Adipose tissue (tissue), 3 donors: ENCODE measurements around the gene HIP1R. TPM values are rescaled to one million over a fixed set of nuclear protein-coding genes. Genes with fewer than 3 reads are reported as not detected.
"Not testable (repeated sequence)": the region's sequence is repeated elsewhere in the genome, so short reads cannot be mapped to it uniquely, and the experiment has no call there.

Experiments used
- H3K27ac ChIP-seq: one replicate; pipeline ENCODE4 v1.5.1; 2013; ENCODE audit warnings: low read depth, low read length
- WGBS, 3 donors: extraction: QIAGEN DNeasy Blood & Tissue Kit; methylation state at CpG; one replicate each; pipeline ENCODE4 v1.1.7; 2013; 5-methylcytosine and 5-hydroxymethylcytosine counted together
- polyA plus RNA-seq, 3 donors: library from polyadenylated mRNA; stranded (reverse); fragments of 200-250 nt; gene quantifications; one replicate each; pipeline ENCODE4 v1.2.3, GENCODE V29; 2013
- donor health status: healthy with polysubstance abuse.
- donor health status: Bipolar disorder and iron deficiency.
- donor health status: healthy.

Gene HIP1R
- polyA plus RNA-seq, 3 donors = 27.0 to 62.4 (median 42.4) TPM

DNA sequence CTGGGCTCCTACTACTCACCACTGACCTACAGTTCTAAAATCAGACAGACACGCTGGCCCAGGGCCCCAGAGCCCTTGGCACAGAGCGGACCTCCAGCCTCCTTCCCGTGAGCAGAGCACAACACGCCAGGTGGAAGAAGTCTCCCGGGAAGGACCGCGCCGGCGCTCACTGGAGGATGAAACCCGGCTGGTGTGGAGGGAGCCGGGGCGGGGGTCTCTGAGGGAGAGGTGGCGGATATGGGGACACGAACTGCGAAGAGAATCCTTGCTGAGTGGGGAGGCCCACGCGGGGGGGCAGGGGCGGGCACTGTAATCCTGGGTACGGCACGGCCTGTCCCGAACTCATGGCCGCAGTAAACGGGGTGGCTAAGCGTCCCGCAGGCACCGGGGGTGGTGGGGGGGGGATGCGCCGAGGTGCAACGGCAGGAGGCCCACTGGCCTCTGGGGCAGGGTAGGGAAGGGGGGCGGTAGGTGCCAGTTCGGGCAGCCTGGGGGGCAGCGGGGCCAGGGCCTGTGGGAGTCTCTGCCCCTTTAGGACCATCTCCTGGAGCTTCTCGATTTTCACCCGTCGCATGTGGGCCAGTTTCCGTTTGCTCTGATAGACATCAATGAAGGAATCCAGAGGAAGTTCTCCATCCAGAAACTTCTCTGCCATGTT lies 31.8 kb downstream of the HIP1R start:
- WGBS, 3 donors = 77 to 90% (median 85%) methylated on average over 31 to 36 of the region's 36 CpGs
- H3K27ac ChIP-seq = no peak overlapping the region

- no peak overlapping the region for H3K27ac ChIP-seq
- 26 to 78% (median 64%) methylated on average over 33 of the region's 33 CpGs for WGBS, 3 donors
These were observed 32.6 kb downstream of the HIP1R start for GRCh38 chr12:122867691-122868461.

GRCh38 chr12:122868471-122869177 lies 33.4 kb downstream of the HIP1R start:
- 87 to 91% (median 91%) methylated on average over 13 of the region's 13 CpGs for WGBS, 3 donors
- no peak overlapping the region for H3K27ac ChIP-seq

GRCh38 chr12:122869207-122869973 lies 34.1 kb downstream of the HIP1R start:
- H3K27ac ChIP-seq = no peak overlapping the region
- WGBS, 3 donors = 96 to 97% (median 96%) methylated on average over 8 of the region's 8 CpGs

- 84 to 92% (median 87%) methylated on average over 11 of the region's 11 CpGs for WGBS, 3 donors
- no peak overlapping the region for H3K27ac ChIP-seq
These were observed 35.0 kb downstream of the HIP1R start for GRCh38 chr12:122870163-122870842.

DNA sequence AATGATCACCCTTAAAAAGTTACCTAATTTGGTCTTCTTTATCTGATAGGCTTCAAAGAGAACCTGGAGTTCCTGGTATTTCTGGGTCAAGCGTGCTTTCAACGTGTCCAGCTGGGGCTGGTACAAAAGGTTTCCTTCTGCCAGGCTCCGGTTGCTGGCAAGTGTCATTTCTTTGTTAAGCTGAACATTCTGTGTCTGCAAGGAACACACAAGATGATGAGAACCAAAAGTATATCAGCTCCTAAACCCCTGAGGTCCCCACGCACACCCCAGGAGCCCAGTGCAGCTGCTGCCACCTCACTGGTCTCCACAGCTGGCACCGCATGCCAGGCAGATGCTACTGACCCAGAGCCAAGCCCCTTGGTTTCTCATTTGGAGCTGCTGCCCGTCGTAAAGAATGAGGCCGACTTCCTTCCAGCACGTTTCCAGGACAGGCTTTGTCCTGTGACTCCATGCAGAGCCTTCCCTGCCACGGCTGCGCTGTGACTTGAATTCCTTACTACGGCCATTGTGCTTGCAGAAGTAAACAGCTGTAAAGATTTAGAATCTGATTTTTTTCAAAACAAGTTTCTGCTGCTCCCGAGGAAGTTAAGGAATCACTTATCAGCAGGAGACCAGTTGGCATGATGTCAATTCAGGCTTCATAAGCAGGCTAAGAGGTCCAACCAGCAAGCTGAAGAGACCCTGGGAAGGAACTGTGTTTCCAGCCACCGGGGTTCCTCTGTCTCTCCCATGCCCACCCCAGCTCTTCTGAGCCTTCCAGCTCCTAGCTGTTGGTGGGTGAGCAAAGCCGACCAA lies 35.8 kb downstream of the HIP1R start:
- WGBS, 3 donors = 19 to 29% (median 20%) methylated on average over 15 of the region's 15 CpGs
- peak overlapping the region; percentile 7 for H3K27ac ChIP-seq

- peak overlapping the region; percentile 7 for H3K27ac ChIP-seq
- WGBS, 3 donors = 21 to 56% (median 28%) methylated on average over 23 of the region's 23 CpGs
These were observed 36.9 kb downstream of the HIP1R start for GRCh38 chr12:122871851-122872780.

- WGBS, 3 donors = 31 to 62% (median 55%) methylated on average over 12 of the region's 12 CpGs
- H3K27ac ChIP-seq = no peak overlapping the region
These were observed 37.6 kb downstream of the HIP1R start for GRCh38 chr12:122872815-122873361.

GRCh38 chr12:122873540-122873939 lies 38.3 kb downstream of the HIP1R start:
- no peak overlapping the region for H3K27ac ChIP-seq
- 84 to 86% (median 86%) methylated on average over 4 of the region's 4 CpGs for WGBS, 3 donors

- H3K27ac ChIP-seq = no peak overlapping the region
These were observed 38.8 kb downstream of the HIP1R start for GRCh38 chr12:122874081-122874480.

GRCh38 chr12:122875590-122876220 lies 40.4 kb downstream of the HIP1R start:
- no peak overlapping the region for H3K27ac ChIP-seq
- 66 to 80% (median 69%) methylated on average over 7 of the region's 7 CpGs for WGBS, 3 donors

More at GRCh38 chr12:122874081-122874480, 38.8 kb downstream of the HIP1R start:
- WGBS, 3 donors = 77 to 92% (median 91%) methylated on average over 12 of the region's 12 CpGs

DNA sequence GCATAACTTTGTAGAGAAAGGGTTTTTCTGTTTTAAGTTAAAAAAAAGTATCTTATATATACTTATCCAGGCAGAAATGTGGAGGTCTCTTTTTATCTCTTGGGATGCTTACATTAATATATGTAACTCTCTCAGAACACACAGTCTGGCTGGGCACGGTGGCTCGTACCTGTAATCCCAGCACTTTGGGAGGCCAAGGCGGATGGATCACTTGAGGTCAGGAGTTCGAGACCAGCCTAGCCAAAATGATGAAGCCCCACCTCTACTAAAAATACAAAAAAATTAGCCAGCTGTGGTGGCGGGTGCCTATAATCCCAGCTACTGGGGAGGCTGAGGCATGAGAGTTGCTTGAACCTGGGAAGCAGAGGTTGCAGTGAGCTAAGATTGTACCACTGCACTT lies 41.0 kb downstream of the HIP1R start:
- H3K27ac ChIP-seq = not testable (repeated sequence)
- WGBS, 3 donors = 89 to 94% (median 90%) methylated on average over 5 of the region's 5 CpGs

DNA sequence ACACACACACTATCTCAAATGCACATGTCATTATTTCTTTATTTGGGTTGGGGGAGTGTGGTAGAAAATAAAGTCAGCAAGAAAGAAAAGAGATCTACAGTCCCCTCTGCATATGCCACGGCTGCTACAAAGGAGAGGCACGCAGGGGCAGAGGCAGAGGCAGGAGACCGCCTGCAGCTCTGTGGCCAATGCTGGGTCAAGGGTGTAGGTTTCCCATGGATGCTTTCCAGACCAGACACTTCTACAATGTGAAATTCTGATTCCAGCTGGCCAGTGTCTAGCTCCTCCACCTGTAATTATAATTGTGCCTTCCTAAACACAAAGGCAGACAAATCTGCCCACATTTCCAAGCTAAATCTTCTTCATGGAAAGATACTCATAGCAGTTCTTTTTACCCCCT lies 41.5 kb downstream of the HIP1R start:
- 66 to 81% (median 80%) methylated on average over 3 of the region's 3 CpGs for WGBS, 3 donors
- H3K27ac ChIP-seq = no peak overlapping the region

DNA sequence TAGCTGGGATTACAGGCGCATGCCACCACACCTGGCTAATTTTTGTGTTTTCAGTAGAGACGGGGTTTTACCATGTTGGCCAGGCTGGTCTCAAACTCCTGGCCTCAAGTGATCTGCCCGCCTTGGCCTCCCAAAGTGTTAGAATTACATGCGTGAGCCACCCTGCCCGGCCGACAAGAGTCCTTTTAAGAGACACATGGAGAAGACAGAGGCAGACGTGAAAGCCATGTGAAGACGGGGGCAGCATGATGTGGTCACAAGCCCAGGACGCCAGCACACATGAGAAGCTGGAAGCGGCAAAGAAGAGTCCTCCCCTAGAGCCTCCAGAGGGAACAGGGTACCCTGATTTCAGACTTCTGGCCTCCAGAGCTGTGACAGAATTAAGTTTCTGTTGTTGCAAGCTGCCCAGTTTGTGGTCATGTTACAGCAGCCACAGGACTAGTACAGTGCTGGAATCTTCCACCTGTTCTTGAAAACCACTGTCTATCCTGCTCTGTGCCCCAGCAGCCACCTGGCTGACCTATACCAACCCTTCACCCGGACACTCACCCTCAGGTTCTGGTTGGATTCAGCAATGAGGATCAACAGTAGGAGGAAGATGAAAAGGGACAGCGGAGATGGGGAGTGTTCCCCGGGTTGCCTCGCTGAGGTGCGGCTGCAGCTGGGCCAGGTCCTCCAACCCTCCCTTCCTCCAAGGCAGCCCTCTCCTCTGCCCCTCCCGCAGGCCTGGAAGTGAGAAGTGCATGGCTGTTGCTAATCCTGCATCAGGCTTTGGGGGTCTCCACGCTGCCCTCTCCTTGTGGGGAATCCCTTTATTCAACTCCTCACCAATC lies 43.7 kb downstream of the HIP1R start:
- WGBS, 3 donors = 79 to 83% (median 80%) methylated on average over 17 of the region's 17 CpGs
- no peak overlapping the region for H3K27ac ChIP-seq

- WGBS, 3 donors = 57 to 61% (median 60%) methylated on average over 10 of the region's 10 CpGs
- no peak overlapping the region for H3K27ac ChIP-seq
These were observed 45.0 kb downstream of the HIP1R start for GRCh38 chr12:122880155-122880667.
